ENCODE data around the gene KIAA0408.

DNA sequence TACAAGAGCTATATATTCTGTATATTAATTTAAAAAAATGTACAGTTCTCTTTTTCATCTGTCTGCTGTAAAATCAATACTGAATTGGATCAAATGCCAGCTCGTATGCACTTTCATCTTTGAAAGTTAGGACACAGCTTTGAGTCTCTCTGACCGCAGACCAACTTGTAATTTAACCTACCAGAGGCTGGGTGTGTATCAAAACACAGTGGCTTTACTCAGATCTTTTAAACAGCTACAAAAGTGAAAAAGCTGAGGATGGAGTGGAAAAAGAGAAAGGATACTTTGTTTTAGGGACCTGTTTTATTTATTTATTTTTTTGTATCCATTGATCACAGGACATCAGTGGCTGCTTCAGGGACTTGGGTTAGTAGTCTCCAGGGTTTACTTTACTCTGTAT lies 44.1 kb downstream of the KIAA0408 start:
- no peak for TF ChIP-seq REPIN1 (tag by site-specific recombination; IDR thresholded peaks at IDR 0.05; ENCODE audit: low read depth)
- TF ChIP-seq, protein P1, sequence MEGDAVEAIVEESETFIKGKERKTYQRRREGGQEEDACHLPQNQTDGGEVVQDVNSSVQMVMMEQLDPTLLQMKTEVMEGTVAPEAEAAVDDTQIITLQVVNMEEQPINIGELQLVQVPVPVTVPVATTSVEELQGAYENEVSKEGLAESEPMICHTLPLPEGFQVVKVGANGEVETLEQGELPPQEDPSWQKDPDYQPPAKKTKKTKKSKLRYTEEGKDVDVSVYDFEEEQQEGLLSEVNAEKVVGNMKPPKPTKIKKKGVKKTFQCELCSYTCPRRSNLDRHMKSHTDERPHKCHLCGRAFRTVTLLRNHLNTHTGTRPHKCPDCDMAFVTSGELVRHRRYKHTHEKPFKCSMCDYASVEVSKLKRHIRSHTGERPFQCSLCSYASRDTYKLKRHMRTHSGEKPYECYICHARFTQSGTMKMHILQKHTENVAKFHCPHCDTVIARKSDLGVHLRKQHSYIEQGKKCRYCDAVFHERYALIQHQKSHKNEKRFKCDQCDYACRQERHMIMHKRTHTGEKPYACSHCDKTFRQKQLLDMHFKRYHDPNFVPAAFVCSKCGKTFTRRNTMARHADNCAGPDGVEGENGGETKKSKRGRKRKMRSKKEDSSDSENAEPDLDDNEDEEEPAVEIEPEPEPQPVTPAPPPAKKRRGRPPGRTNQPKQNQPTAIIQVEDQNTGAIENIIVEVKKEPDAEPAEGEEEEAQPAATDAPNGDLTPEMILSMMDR (tag by site-specific recombination; IDR thresholded peaks at IDR 0.05) = no peak
- TF ChIP-seq ZNF174 (tag by site-specific recombination; IDR thresholded peaks at IDR 0.05) = no peak
- no peak for TF ChIP-seq ZNF548 (tag by site-specific recombination; IDR thresholded peaks at IDR 0.05)
- no peak for TF ChIP-seq KLF1 (tag by site-specific recombination; IDR thresholded peaks at IDR 0.05)
- TF ChIP-seq, protein P2, sequence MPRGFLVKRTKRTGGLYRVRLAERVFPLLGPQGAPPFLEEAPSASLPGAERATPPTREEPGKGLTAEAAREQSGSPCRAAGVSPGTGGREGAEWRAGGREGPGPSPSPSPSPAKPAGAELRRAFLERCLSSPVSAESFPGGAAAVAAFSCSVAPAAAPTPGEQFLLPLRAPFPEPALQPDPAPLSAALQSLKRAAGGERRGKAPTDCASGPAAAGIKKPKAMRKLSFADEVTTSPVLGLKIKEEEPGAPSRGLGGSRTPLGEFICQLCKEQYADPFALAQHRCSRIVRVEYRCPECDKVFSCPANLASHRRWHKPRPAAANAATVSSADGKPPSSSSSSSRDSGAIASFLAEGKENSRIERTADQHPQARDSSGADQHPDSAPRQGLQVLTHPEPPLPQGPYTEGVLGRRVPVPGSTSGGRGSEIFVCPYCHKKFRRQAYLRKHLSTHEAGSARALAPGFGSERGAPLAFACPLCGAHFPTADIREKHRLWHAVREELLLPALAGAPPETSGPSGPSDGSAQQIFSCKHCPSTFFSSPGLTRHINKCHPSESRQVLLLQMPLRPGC (tag by site-specific recombination; IDR thresholded peaks at IDR 0.05) = no peak
- no peak for TF ChIP-seq YY1 (tag by site-specific recombination; IDR thresholded peaks at IDR 0.05)
- TF ChIP-seq, protein P3, sequence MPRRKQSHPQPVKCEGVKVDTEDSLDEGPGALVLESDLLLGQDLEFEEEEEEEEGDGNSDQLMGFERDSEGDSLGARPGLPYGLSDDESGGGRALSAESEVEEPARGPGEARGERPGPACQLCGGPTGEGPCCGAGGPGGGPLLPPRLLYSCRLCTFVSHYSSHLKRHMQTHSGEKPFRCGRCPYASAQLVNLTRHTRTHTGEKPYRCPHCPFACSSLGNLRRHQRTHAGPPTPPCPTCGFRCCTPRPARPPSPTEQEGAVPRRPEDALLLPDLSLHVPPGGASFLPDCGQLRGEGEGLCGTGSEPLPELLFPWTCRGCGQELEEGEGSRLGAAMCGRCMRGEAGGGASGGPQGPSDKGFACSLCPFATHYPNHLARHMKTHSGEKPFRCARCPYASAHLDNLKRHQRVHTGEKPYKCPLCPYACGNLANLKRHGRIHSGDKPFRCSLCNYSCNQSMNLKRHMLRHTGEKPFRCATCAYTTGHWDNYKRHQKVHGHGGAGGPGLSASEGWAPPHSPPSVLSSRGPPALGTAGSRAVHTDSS (tag by site-specific recombination; IDR thresholded peaks at IDR 0.05) = no peak
- TF ChIP-seq, protein P4, sequence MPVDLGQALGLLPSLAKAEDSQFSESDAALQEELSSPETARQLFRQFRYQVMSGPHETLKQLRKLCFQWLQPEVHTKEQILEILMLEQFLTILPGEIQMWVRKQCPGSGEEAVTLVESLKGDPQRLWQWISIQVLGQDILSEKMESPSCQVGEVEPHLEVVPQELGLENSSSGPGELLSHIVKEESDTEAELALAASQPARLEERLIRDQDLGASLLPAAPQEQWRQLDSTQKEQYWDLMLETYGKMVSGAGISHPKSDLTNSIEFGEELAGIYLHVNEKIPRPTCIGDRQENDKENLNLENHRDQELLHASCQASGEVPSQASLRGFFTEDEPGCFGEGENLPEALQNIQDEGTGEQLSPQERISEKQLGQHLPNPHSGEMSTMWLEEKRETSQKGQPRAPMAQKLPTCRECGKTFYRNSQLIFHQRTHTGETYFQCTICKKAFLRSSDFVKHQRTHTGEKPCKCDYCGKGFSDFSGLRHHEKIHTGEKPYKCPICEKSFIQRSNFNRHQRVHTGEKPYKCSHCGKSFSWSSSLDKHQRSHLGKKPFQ (tag by site-specific recombination; IDR thresholded peaks at IDR 0.05) = no peak
- no peak for TF ChIP-seq MYNN (tag by site-specific recombination; IDR thresholded peaks at IDR 0.05; ENCODE audit: borderline replicate concordance)
- TF ChIP-seq, protein P5, sequence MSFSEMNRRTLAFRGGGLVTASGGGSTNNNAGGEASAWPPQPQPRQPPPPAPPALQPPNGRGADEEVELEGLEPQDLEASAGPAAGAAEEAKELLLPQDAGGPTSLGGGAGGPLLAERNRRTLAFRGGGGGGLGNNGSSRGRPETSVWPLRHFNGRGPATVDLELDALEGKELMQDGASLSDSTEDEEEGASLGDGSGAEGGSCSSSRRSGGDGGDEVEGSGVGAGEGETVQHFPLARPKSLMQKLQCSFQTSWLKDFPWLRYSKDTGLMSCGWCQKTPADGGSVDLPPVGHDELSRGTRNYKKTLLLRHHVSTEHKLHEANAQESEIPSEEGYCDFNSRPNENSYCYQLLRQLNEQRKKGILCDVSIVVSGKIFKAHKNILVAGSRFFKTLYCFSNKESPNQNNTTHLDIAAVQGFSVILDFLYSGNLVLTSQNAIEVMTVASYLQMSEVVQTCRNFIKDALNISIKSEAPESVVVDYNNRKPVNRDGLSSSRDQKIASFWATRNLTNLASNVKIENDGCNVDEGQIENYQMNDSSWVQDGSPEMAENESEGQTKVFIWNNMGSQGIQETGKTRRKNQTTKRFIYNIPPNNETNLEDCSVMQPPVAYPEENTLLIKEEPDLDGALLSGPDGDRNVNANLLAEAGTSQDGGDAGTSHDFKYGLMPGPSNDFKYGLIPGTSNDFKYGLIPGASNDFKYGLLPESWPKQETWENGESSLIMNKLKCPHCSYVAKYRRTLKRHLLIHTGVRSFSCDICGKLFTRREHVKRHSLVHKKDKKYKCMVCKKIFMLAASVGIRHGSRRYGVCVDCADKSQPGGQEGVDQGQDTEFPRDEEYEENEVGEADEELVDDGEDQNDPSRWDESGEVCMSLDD (tag by site-specific recombination; IDR thresholded peaks at IDR 0.05) = no peak
- TF ChIP-seq, protein P6, sequence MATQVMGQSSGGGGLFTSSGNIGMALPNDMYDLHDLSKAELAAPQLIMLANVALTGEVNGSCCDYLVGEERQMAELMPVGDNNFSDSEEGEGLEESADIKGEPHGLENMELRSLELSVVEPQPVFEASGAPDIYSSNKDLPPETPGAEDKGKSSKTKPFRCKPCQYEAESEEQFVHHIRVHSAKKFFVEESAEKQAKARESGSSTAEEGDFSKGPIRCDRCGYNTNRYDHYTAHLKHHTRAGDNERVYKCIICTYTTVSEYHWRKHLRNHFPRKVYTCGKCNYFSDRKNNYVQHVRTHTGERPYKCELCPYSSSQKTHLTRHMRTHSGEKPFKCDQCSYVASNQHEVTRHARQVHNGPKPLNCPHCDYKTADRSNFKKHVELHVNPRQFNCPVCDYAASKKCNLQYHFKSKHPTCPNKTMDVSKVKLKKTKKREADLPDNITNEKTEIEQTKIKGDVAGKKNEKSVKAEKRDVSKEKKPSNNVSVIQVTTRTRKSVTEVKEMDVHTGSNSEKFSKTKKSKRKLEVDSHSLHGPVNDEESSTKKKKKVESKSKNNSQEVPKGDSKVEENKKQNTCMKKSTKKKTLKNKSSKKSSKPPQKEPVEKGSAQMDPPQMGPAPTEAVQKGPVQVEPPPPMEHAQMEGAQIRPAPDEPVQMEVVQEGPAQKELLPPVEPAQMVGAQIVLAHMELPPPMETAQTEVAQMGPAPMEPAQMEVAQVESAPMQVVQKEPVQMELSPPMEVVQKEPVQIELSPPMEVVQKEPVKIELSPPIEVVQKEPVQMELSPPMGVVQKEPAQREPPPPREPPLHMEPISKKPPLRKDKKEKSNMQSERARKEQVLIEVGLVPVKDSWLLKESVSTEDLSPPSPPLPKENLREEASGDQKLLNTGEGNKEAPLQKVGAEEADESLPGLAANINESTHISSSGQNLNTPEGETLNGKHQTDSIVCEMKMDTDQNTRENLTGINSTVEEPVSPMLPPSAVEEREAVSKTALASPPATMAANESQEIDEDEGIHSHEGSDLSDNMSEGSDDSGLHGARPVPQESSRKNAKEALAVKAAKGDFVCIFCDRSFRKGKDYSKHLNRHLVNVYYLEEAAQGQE (tag by site-specific recombination; IDR thresholded peaks at IDR 0.05) = no peak
- TF ChIP-seq, protein P7, sequence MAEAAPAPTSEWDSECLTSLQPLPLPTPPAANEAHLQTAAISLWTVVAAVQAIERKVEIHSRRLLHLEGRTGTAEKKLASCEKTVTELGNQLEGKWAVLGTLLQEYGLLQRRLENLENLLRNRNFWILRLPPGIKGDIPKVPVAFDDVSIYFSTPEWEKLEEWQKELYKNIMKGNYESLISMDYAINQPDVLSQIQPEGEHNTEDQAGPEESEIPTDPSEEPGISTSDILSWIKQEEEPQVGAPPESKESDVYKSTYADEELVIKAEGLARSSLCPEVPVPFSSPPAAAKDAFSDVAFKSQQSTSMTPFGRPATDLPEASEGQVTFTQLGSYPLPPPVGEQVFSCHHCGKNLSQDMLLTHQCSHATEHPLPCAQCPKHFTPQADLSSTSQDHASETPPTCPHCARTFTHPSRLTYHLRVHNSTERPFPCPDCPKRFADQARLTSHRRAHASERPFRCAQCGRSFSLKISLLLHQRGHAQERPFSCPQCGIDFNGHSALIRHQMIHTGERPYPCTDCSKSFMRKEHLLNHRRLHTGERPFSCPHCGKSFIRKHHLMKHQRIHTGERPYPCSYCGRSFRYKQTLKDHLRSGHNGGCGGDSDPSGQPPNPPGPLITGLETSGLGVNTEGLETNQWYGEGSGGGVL (tag by site-specific recombination; IDR thresholded peaks at IDR 0.05) = no peak
